ENCODE measurements around the gene HAGHL.
"Not testable (repeated sequence)": the region's sequence is repeated elsewhere in the genome, so short reads cannot be mapped to it uniquely, and the experiment has no call there.

Gene HAGHL

DNA sequence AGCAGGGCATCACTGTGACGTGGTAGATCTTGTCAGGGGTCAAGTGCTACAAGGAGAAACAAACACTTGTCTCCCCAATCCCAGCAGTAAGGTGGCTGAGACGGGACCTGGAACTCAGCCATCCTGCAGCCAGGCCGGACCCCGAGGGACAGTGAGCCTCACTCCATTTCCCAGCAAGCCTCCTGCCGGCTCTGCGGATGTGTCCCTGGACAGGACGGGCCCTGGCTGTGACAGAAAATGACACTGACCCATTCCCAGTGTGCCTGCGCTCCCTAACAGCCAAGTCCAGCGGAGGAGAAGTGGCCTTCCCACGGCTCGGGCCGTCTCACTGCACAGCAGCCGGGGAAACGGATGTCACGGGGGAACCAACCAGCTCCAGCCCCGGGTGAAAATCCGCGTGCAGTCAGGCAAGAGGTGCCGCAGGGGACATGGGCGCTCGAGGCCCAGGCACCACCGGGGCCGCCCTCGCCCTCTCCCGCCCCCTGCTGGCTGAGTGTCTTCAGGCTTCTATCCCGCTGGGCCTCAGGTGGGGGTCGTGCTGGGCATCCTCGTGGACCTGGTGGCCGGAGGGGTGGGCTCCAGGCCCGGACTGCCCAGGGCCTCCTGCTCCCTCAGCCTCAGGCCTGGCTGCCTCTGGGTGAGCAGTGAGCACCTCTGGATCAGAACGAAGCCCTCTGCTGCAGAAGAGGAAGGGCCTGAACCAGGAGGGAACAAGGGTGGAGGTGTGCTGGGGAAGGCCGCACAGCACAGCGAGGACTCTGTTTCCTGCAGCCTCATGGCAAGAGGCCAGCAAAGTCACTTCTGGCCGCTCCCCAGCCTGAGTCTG lies 6.7 kb downstream of the HAGHL start:
- in situ Hi-C loops (cut with HindIII; ENCODE audit: low sequenced_read_pairs), result no loop called here

DNA sequence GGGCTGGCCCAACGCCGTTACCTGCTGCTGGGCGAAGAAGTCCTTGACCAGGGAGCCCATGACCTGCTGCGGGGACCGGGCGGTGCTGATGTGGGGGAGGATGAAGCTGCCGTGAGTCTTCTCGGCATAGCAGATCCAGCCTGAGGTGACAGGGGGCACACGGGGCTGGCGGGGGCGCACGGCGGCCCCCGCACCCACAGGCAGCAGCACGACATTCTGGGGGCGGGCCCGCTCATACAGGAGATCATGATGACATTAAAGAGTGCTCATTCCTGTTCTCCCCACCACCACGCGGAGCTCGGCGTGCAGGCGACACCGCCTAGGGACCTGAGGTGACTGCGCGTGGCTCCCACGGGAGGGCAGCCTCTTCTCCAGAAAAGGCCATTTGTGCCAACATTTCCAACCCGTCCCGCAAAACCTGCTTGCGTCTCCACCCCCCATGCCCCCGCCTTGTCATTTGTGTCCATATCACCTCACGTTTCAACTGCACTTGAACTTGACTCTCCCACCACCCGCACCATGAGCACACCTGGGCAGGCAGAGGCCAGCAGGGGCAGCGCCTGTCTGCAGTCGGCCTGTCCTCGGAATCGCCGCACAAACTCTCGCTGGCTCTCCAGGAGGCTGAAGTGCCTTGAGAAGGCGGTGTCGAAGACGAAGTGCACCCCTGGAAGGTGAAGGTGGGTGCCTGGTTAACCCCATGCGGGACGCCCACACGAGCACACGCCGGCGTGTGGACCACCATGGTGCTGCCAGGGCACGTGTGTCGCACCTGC lies 7.5 kb downstream of the HAGHL start:
- in situ Hi-C loops (cut with HindIII; ENCODE audit: low sequenced_read_pairs), result no loop called here

DNA sequence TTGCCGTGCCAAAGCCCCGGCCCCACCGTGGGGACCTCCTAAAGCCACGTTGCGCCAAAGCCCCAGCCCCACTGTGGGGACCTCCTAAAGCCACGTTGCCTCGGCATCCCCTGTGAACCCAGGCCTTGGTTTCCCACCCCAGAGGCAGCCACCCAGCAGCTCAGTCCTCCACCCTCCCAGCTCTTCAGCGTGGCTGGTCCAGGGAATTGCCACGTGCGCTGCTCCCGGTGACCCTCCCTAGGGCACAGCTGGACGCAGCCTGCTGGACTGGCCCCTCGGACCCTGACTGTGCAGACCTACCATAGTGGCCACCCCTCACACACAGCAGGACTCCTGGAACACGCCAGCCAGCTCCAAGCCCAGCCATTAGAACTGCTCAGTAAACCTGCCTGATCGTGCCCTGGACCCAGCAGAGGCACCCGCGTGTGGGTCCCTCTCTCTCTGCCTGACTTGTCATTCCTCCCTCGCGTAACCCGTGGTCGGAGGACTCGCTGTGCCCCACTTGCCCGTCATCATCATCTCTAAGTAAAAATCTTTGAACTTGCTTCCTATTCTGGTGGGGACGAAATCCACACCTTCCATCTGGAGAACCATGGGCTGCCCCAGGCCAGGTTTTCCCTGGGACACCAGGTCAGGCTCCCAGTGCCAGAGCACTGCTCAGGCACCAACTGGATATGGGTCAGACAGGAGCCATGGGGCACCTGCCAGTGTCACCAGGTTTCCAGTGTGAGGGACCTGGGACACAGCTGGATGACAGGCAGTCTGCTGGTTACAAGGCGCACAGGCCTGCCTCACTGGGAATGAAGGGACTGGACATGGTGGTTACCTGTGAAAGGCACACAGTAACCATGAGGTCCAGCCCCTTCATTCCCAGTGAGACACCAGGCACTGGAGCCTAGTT lies 8.3 kb downstream of the HAGHL start:
- in situ Hi-C loops (cut with HindIII; ENCODE audit: low sequenced_read_pairs), result no loop called here

DNA sequence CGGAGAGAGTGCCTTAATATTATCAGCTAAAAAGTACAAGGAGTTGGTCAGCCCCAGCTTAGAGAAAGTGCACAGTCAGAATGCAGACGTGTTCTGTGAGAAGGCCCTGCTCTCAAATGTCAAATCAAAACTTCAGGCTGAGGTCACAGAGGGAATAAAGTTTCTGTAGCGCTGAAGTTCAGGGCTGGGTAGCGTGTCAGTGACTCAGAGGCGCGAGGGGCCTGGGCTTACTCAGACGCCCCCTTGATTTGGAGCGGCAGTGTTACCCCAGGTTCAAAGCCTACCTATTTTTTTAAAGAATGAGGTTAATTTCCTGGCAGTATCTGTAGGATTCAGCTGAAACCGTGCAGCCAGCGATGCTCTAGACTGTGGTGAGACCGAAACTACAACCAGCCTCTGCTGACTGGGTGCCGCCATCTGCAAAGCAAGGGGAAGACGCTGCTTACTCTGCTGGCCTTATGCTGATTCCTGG lies 9.1 kb downstream of the HAGHL start:
- in situ Hi-C loops (cut with HindIII; ENCODE audit: low sequenced_read_pairs), result no loop called here

DNA sequence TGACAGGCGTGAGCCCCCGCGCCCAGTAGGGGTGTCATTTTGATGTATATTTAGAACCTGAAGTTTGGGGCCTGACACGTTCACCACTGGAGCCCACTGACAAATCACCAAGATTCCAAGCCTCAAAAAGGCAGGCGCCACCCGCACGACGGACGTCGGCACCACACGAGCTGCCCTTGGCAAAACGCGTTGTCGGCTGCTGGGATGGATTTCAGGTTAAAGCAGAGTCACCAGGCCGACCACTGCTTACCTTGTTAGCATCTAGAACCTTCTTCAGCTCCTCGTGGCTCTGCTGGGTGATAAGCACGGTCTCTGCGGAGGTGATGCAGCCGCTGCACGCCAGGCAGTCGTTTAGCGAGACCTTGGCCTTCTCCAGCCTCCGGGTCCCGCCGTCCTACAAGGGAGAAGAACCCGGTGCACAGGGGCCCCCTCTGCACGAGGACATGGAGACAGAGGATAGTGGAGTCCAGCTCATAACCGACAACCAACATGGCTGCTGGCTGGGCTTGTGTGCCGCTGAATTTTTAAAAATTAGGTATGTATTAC lies 10.1 kb downstream of the HAGHL start:
- in situ Hi-C loops (cut with HindIII; ENCODE audit: low sequenced_read_pairs), result no loop called here

DNA sequence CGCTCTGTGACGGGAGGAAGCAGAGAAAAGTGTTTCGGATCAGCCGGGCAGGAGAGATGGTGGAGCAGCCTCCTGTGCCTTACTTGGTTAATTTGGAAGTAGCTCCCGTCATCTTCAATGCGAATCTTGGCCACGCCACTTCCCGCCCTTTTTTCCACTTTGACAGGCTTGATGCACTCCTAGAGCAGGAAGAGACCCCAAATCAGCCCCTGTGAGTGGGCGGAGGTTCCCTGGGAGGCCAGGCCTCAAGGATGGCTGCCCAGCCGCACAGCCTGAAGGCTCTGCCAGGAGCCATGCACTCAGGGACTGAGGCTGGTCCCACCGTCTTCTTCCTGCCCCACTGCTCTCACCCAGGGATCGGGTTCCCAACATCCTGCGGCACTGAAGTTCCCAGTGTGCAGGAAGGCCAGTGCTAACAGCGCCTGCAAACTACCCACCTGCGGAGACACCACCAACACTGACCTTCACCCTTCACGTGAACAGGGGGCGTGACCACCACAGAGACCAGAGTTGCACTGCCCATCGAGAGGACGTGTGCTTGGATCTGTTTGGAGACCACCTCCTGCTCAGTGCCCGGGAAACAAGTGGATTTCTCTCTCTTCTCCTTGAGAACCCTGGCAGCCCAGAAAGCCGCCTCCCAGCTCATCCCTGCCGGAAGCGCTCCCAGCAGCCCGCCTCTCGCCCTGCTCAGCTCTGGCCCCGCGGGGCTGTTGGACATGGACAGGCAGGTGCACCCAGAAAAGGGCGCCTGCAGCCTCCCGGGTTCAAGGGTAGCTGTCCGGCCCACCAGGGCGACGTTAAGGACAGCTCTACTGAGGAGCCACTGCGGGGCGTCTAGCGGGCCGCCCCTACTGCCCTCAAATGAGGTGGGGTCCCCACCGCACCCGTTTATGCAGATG lies 12.9 kb downstream of the HAGHL start:
- in situ Hi-C loops (cut with HindIII; ENCODE audit: low sequenced_read_pairs), result no loop called here

DNA sequence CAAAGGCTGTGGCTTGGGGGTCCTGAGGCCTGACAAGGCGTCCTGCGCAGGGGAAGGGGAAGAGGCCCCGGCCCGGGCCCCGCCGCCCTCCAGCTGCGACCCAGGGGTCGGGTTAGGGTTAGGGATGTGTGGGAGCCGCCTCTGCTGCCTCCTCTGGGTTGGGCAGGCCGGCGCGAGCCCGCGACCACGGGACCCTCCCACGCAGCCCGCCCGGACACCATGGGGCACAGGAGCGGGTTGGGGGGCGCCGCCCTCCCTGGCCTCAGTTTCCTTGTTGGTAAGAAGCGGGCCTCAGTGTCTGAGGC lies 13.5 kb downstream of the HAGHL start:
- in situ Hi-C loops (cut with HindIII; ENCODE audit: low sequenced_read_pairs), result no loop called here

DNA sequence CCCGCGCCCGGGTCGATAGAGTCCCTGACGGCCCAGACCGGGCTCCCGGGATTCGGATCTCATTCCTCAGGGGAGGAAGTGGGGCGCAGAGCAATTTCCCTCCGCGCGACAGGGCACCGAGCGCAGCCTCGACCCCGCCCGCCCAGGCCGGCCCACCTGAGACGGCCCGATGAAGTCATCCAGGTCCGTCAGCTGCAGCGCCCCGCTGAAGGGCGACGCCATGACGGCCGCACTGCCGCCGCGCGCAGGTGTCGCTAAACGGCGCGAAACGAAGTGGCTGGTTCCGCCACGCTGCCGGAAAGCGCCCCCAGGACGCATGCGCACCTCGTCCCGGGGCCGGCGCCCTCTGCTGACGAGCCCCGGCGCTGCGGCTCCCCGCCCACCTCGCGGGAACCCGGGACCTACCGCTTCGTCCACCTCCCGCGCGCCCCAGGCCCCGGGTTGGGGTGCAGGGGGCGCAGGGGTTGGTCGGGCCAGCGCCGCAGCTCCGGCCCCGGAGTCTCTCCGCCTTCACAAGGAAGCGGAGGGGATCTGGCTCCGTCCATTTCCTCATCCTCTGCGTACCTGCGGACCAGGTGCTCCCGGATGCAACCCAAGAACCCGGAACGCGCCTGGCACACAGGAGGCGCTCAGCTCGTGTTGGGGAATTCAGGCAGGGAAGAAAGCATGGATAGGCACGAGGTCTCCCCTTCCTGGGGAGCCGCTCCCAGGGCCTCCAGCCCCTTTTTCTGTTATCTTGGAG lies 14.0 kb downstream of the HAGHL start, which contains the start of gene CIAO3:
CIAO3 (minus strand) TSS at position 234 of the 742 bp plus-strand sequence; CDS start at position 222, 12 bp downstream.
- in situ Hi-C loops (cut with HindIII; ENCODE audit: low sequenced_read_pairs), result no loop called here

DNA sequence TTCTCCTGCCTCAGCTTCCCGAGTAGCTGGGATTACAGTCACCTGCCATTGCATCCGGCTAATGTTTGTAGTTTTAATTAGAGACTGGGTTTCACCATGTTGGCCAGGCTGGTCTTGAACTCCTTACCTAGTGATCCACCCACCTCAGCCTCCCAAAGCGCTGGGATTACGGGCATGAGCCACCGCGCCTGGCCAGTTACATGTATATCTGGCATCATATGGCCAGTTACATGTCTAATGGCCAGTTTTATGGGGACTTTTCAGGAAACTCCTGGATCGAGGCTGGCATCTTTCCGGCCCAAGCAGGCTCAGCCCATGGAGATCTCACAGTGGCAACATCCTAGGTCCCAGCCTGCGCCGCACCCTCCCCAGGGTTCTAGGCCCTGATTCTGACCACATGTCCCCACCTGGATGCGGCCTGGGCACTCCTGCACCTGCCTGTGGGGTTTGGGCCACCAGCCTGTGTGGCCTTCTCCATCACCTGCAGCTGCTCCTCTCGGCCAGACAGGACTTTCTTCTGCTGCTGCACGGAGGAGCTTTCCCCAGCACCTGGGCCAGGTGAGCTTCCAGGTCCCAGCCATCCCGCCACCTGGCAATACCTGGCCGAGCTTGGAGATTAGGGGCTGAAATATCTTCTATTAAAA lies 15.2 kb downstream of the HAGHL start:
- in situ Hi-C loops (cut with HindIII; ENCODE audit: low sequenced_read_pairs), result no loop called here

DNA sequence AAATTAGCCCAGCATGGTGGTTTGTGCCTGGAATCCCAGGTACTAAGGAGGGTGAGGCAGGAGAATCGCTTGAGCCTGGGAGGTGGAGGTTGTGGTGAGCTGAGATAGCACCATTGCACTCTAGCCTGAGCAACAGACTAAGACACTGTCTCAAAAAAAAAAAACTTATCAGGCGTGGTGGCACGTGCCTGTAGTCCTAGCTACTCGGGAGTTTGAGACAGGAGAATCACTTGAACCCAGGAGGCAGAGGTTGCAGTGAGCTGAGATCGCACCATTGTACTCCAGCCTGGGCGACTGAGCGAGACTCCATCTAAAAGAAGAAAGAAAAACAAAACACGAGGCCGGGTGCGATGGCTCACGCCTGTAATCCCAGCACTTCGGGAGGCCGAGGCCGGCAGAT lies 16.0 kb downstream of the HAGHL start:
- in situ Hi-C loops (cut with HindIII; ENCODE audit: low sequenced_read_pairs), result not testable (repeated sequence)

DNA sequence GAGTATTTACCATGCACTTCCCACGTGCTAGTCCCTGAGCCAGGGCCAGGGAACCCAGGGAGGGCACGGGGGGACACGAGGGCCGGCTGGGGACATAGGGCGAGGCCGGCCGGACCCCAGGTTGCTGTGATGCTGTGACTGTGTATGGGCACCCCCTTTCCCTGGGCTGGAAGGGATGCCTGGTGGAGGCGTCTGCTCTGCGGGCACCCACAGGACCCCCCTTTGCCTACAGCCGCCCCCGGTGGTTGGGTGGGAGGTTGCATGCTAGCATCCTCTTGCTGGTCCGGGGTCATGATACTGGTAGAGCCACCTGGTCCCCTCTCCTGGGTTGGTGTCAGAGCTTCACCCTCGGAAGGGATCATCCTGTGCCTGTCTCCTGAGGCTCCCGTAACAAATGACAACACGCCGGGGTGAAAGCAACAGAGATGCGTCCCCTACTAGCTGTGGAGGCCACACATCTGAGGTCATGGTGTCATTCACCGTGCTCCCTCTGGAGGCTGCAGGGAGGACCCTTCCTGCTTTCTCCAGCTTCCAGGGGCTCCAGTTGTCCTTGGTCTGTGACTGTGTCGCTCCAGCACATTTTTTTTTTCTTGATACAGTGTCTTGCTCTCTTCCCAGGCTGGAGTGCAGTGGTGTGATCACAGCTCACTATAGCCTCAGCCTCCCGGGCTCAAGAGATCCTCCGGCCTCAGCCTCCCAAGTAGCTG lies 17.0 kb downstream of the HAGHL start:
- in situ Hi-C loops (cut with HindIII; ENCODE audit: low sequenced_read_pairs), result no loop called here

DNA sequence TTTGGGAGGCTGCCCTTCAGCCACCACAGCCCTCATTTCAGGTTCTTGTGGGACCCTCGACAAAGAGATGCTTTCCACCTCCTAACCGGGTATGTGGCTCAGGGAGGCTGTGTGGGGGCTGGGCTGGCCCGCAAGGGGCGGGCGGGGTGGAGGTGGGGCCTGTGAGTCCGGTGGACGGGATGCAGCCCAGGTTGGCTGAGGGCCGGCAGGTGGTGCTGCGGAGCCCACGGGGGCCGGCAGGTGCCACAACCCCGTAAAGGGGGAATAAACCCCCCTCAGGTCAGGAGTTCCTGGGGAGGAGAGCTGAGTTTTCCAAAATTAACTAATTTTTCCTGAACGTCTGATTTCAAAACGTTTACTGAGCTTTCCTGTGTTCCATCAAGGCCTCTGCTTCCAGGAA lies 18.8 kb downstream of the HAGHL start:
- in situ Hi-C loops (cut with HindIII; ENCODE audit: low sequenced_read_pairs), result no loop called here

DNA sequence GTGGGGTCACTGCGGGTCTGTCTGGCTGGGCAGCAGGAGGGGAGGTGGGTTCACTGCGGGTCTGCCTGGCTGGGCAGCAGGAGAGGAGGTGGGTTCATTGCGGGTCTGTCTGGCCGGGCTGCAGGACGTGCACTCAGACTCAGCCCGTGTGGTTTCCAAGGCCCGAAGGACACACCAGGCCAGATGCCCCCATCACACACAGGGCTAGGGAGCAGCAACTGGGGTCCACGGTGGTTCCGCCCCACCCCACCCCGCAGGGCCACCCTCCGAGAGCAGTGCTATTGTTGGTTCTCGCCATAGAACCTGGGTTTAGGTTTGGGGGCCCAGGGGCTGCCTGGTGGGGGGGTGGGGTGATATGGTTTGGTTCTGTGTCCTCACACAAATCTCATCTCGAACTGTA lies 19.7 kb downstream of the HAGHL start:
- in situ Hi-C loops (cut with HindIII; ENCODE audit: low sequenced_read_pairs), result no loop called here

DNA sequence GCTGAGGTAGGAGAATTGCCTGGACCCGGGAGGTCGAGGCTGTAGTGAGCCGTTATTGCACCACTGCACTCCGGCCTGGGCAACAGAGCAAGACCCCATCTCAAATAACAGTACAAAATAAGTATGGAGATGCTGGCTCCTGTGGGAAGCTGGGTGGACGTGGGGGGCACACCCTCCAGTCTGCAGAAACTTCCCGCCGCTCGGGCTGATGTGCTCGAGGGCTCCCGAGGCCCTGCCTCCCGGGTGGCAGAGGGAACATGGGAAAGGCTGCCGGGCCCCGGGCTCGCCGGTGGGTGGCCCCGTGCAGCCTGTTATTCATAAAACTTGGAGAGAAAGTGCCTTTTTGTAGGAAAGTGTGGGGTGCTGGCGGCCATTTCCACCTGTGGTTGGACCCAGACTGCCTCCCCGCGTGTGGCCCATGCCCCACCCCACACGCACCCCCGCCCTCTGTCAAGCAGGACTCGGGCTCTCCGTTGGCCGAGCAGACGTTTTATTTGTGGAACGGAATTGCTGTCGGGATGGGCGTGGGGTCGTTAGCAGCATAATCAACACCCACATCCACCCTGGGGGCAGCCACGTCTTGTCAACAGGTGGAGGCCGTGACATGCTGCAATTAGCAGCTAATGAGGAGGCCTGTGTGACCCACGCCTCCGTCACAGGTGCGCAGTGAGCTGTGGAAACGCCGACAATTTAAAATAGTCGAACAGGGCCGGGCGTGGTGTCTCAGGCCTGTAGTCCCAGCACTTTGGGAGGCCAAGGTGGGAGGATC lies 21.3 kb downstream of the HAGHL start:
- in situ Hi-C loops (cut with HindIII; ENCODE audit: low sequenced_read_pairs), result no loop called here

DNA sequence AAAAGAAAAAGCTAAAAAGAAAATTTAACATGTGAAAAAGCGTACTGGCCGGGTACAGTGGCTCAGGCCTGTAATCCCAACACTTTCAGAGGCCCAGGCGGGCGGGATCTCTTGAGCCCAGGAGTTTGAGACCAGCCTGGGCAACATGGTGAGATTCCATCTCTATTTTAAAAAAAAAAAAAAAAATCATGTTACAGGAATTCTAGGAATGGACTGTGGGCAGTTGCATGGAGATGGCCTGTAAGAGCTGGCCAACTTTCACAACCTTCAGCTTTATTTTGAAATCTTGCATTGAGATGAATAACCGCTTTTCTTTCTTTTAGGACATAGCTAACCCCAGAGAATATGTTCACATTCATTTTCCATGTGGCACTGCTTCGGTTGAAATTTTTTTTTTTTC lies 22.1 kb downstream of the HAGHL start:
- in situ Hi-C loops (cut with HindIII; ENCODE audit: low sequenced_read_pairs), result no loop called here

DNA sequence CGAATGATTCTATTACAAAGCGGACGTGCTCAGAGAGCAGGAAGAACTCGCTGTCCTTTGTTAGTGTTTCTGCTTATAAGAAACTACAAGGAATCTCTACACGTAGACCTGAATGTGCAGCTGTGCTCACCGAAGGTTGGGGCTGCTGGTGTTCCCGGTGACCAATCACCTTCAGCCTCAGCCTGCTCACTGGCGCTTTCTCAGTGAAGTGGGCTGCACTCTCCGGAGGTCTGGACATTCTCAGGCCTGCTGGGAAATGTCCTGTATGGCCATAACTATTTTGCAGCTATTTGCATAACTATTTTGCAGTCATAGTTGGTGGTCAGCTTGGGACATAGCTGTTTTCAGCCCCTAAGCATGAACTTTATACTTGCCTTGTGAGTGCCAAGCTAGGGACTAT lies 23.6 kb downstream of the HAGHL start:
- in situ Hi-C loops (cut with HindIII; ENCODE audit: low sequenced_read_pairs), result no loop called here
